ENCODE measurements around the gene TALDO1. TPM values are rescaled to one million over a fixed set of nuclear protein-coding genes. Genes with fewer than 3 reads are reported as not detected.

The TALDO1 gene
- total RNA-seq, 1 donor from 2014 or later: 123 TPM

GRCh38 chr11:778976-779954 lies 32.0 kb downstream of the TALDO1 start:
- Mint-ChIP-seq H3K27me3 (ENCODE audit: unreplicated experiment) (peaks cover 6% of the 10 kb centered on the region), H3K36me3 (ENCODE audit: low read depth, unreplicated experiment) (peaks cover 6% of the 10 kb centered on the region), H3K27ac (ENCODE audit: unreplicated experiment) (no peak overlapping the region), H3K4me1 (ENCODE audit: unreplicated experiment) (peaks cover 14% of the 10 kb centered on the region), H3K4me3 (ENCODE audit: unreplicated experiment) (no peak overlapping the region), H3K9me3 (ENCODE audit: unreplicated experiment) (no peaks in the 10 kb centered on the region)
- TF ChIP-seq CTCF (IDR thresholded peaks at IDR 0.05; ENCODE audit: unreplicated experiment): no peak
- no peak for DNase-seq (ENCODE audit: low spot score)

- peak overlapping the region; percentile 9 for H3K4me3 Mint-ChIP-seq (ENCODE audit: unreplicated experiment)
- DNase-seq (ENCODE audit: low spot score): no peak
- H3K9me3 Mint-ChIP-seq (ENCODE audit: unreplicated experiment): no peaks in the 10 kb centered on the region
- H3K36me3 Mint-ChIP-seq (ENCODE audit: low read depth, unreplicated experiment): peaks cover 6% of the 10 kb centered on the region
- no peak for TF ChIP-seq CTCF (IDR thresholded peaks at IDR 0.05; ENCODE audit: unreplicated experiment)
- peaks cover 6% of the 10 kb centered on the region for H3K27me3 Mint-ChIP-seq (ENCODE audit: unreplicated experiment)
- peaks cover 14% of the 10 kb centered on the region for H3K4me1 Mint-ChIP-seq (ENCODE audit: unreplicated experiment)
- H3K27ac Mint-ChIP-seq (ENCODE audit: unreplicated experiment): no peak overlapping the region
Measured at GRCh38 chr11:779955-780532, 32.8 kb downstream of the TALDO1 start.

GRCh38 chr11:782264-783174 lies 35.3 kb downstream of the TALDO1 start:
- peaks cover 6% of the 10 kb centered on the region for H3K36me3 Mint-ChIP-seq (ENCODE audit: low read depth, unreplicated experiment)
- H3K4me1 Mint-ChIP-seq (ENCODE audit: unreplicated experiment): peaks cover 7% of the 10 kb centered on the region
- no peak for DNase-seq (ENCODE audit: low spot score)
- no peak for TF ChIP-seq CTCF (IDR thresholded peaks at IDR 0.05; ENCODE audit: unreplicated experiment)
- H3K4me3 Mint-ChIP-seq (ENCODE audit: unreplicated experiment): no peak overlapping the region
- peaks cover 6% of the 10 kb centered on the region for H3K27me3 Mint-ChIP-seq (ENCODE audit: unreplicated experiment)
- H3K9me3 Mint-ChIP-seq (ENCODE audit: unreplicated experiment): no peaks in the 10 kb centered on the region
- no peak overlapping the region for H3K27ac Mint-ChIP-seq (ENCODE audit: unreplicated experiment)

- Mint-ChIP-seq H3K9me3 (ENCODE audit: unreplicated experiment) (no peaks in the 10 kb centered on the region), H3K27ac (ENCODE audit: unreplicated experiment) (no peak overlapping the region), H3K27me3 (ENCODE audit: unreplicated experiment) (peaks cover 8% of the 10 kb centered on the region), H3K4me3 (ENCODE audit: unreplicated experiment) (peak overlapping the region; percentile 31), H3K4me1 (ENCODE audit: unreplicated experiment) (peaks cover 7% of the 10 kb centered on the region), H3K36me3 (ENCODE audit: low read depth, unreplicated experiment) (peaks cover 6% of the 10 kb centered on the region)
- peak; percentile 84 for DNase-seq (ENCODE audit: low spot score)
- peak; percentile 39 for TF ChIP-seq CTCF (IDR thresholded peaks at IDR 0.05; ENCODE audit: unreplicated experiment)
Measured at GRCh38 chr11:783581-784015, 36.3 kb downstream of the TALDO1 start.

Measured in endothelial cell (in vitro differentiated cells).